ENCODE results near the gene ARSI.

ARSI gene

GRCh38 chr5:150326707-150327106 lies 24.0 kb upstream of the ARSI start:
- no peak for DNase-seq

- DNase-seq, result no peak
Measured at GRCh38 chr5:150325426-150325825, 22.7 kb upstream of the ARSI start.

- no peak for DNase-seq
Measured at GRCh38 chr5:150323819-150324218, 21.1 kb upstream of the ARSI start.

GRCh38 chr5:150323092-150323491 lies 20.4 kb upstream of the ARSI start:
- no peak for DNase-seq

GRCh38 chr5:150322202-150322601 lies 19.5 kb upstream of the ARSI start:
- no peak for DNase-seq

GRCh38 chr5:150321784-150322183 lies 19.1 kb upstream of the ARSI start:
- no peak for DNase-seq

GRCh38 chr5:150321211-150321610 lies 18.5 kb upstream of the ARSI start:
- DNase-seq, result no peak

GRCh38 chr5:150320044-150320613 lies 17.4 kb upstream of the ARSI start:
- no peak for DNase-seq

- no peak for DNase-seq
Measured at GRCh38 chr5:150319484-150319790, 16.7 kb upstream of the ARSI start.

- no peak for DNase-seq
Measured at GRCh38 chr5:150318613-150319483, 16.1 kb upstream of the ARSI start.

GRCh38 chr5:150317048-150318003 lies 14.6 kb upstream of the ARSI start:
- no peak for DNase-seq

GRCh38 chr5:150316320-150316719 lies 13.6 kb upstream of the ARSI start:
- no peak for DNase-seq

GRCh38 chr5:150315245-150315644 lies 12.5 kb upstream of the ARSI start:
- DNase-seq, result no peak

GRCh38 chr5:150313921-150314716 lies 11.4 kb upstream of the ARSI start:
- no peak for DNase-seq

GRCh38 chr5:150313501-150313900 lies 10.8 kb upstream of the ARSI start:
- no peak for DNase-seq

- DNase-seq, result no peak
Measured at GRCh38 chr5:150312518-150312917, 9.8 kb upstream of the ARSI start.

- DNase-seq, result no peak
Measured at GRCh38 chr5:150311015-150311692, 8.4 kb upstream of the ARSI start.

- no peak for DNase-seq
Measured at GRCh38 chr5:150310246-150310645, 7.5 kb upstream of the ARSI start.

- DNase-seq, result no peak
Measured at GRCh38 chr5:150309886-150310239, 7.2 kb upstream of the ARSI start.

- no peak for DNase-seq
Measured at GRCh38 chr5:150309101-150309885, 6.6 kb upstream of the ARSI start.
